ENCODE results near the gene SCLY. TPM values are rescaled to one million over a fixed set of nuclear protein-coding genes. Genes with fewer than 3 reads are reported as not detected.

Gene SCLY
- polyA plus RNA-seq, 3 donors = 9.5 to 10.6 (median 10.3) TPM

DNA sequence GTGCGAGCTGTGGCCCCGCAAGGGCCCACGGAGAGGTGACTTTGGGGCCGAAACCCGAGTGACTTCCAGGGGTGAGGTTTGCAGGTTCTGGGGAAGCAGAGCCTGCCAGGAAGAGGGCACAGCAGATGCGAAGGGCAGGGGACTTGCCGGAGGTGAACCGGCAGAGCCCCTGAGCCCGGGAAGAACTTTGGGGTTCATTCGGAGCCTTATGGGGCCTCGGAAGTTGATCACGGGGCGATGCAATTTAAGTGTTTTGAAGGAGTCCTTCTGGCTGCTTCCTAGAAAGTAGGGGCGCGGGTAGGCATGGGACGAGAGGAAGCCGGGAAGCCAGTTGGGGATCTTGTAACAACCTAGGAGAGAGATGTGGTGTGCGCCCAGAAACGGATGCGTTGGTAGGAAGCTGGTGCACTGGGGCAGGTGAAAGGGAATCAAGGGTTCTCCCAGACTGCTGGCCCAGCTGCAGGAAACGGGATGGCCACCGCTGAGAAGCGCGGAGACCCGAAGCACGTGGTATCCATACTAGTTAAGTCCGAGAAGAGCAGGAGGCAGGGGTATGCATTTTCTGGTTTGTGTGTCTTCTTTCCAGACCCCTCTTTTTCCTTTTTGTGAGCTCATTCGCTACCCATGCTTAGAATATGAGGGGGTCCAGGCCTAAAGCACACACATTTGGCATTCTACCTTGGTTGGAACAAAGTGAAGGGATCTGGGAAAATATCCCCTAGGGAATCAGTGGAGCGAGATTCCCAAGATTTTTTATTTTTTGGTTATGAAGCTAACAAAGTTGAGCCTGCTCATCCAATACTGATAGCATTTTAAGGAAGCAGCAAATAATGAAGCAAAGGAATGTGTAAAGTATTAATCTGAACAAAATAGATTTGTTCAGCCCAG lies 758 bp downstream of the SCLY start:
- no peaks in the 10 kb centered on the region for H3K79me2 ChIP-seq (ENCODE audit: insufficient read depth, low read length)
- peak overlapping the region; percentile 98 for H2AFZ ChIP-seq (ENCODE audit: insufficient read depth, low read depth, low read length, poor library complexity, severe bottlenecking)
- Mint-ChIP-seq H3K9me3 (peaks cover 12 to 21% (median 14%) of the 10 kb centered on the region in 7 donors), H3K27me3 (ENCODE audit: low read depth in 3 of 3) (peaks cover 8 to 22% (median 21%) of the 10 kb centered on the region in 3 donors), H3K36me3 (peaks cover 22 to 23% of the 10 kb centered on the region in 2 donors), H3K4me1 (peaks cover 22% of the 10 kb centered on the region), H3K4me3 (peak overlapping the region; percentile 90 to 94), H3K27ac (peak overlapping the region in 6 of 7 donors; percentile 33 to 79 (median 78))
- peaks cover 11 to 22% of the 10 kb centered on the region in 2 donors for H3K36me3 ChIP-seq (replicated peaks in 1 of 2; ENCODE audit: control insufficient read depth in 1 of 2, insufficient read depth in 2 of 2, low read length in 2 of 2)
- peak in 1 of 3 donors; percentile 19 for DNase-seq
- intact Hi-C loops (cut with micrococcal nuclease) = loop anchor here in 1 of 2 donors (2.0 to 5.0 kb wide), 2 partner anchors 93 to 181 kb away; partner anchors contain the start of gene HES6
- peaks cover 0 to 2% of the 10 kb centered on the region in 2 donors for H3K9me3 ChIP-seq (replicated peaks in 1 of 2; ENCODE audit: control insufficient read depth in 1 of 2, insufficient read depth in 1 of 2, low read length in 2 of 2)
- no peaks in the 10 kb centered on the region for H4K20me1 ChIP-seq (ENCODE audit: insufficient read depth, low read length)
- peak overlapping the region; percentile 40 to 91 for H3K27ac ChIP-seq (ENCODE audit: low read depth in 1 of 2, low read length in 2 of 2)
- peaks cover 17 to 23% of the 10 kb centered on the region in 2 donors for H3K4me1 ChIP-seq (ENCODE audit: control insufficient read depth in 1 of 2, insufficient read depth in 2 of 2, low read length in 2 of 2)
- peak overlapping the region; percentile 91 for H3K9ac ChIP-seq (ENCODE audit: insufficient read depth, low read length, poor library complexity, severe bottlenecking)
- peak overlapping the region; percentile 63 to 82 (median 74) for H3K4me3 ChIP-seq (replicated peaks in 1 of 3; ENCODE audit: low read depth in 2 of 3, low read length in 3 of 3)
- H3K27me3 ChIP-seq (ENCODE audit: control insufficient read depth in 2 of 2, insufficient read depth in 2 of 2, low read length in 2 of 2) = peaks cover 0 to 11% of the 10 kb centered on the region in 2 donors
- peak overlapping the region; percentile 93 for H3K4me2 ChIP-seq (replicated peaks; ENCODE audit: extremely low read depth, low read length, poor library complexity, severe bottlenecking)
- TF ChIP-seq, protein P1, sequence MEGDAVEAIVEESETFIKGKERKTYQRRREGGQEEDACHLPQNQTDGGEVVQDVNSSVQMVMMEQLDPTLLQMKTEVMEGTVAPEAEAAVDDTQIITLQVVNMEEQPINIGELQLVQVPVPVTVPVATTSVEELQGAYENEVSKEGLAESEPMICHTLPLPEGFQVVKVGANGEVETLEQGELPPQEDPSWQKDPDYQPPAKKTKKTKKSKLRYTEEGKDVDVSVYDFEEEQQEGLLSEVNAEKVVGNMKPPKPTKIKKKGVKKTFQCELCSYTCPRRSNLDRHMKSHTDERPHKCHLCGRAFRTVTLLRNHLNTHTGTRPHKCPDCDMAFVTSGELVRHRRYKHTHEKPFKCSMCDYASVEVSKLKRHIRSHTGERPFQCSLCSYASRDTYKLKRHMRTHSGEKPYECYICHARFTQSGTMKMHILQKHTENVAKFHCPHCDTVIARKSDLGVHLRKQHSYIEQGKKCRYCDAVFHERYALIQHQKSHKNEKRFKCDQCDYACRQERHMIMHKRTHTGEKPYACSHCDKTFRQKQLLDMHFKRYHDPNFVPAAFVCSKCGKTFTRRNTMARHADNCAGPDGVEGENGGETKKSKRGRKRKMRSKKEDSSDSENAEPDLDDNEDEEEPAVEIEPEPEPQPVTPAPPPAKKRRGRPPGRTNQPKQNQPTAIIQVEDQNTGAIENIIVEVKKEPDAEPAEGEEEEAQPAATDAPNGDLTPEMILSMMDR (IDR thresholded peaks at IDR 0.05) = no peak
- under 1% methylated on average over 23 of the region's 29 CpGs for WGBS (ENCODE audit: insufficient coverage)

DNA sequence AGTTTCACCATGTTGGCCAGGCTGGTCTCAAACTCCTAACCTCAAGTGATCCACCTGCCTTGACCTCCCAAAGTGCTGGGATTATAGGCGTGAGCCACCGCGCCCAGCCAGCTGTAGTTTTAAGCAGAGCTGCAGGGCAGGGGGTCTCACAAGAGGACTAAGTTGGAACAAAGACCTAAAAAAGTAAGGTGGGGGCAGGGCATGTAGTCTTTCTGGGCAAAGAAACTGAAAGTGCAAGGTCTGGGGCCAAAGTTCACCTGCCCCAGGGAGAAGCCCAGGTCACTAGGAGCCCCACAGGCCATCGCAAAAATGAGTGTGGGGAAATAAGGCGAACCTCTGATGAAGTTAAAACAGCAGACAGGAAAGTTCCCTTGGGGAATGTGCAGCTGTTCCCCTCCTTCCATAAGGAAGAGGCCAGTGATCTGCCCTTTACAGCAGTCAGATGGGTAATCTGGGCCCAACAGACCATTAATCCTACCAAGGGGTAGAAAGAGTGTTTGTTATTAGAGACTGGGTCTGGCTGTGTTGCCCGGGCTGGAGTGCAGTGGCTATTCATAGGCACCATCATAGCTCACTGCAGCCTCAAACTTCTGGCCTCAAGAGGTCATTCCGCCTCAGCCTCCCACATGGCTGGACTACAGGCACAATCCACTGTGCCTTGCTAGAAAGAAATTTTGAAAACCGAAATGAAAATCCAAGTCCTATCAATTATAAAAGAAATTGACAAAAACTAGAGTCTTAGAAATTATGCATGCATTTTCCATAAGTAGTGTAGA lies 2.8 kb downstream of the SCLY start:
- TF ChIP-seq, protein P1 (IDR thresholded peaks at IDR 0.05) = no peak
- H3K9me3 ChIP-seq (replicated peaks in 1 of 2; ENCODE audit: control insufficient read depth in 1 of 2, insufficient read depth in 1 of 2, low read length in 2 of 2) = no peaks in the 10 kb centered on the region
- intact Hi-C loops (cut with micrococcal nuclease) = loop anchor here in 1 of 2 donors (5.0 kb wide), 1 partner anchor 179 kb away; the partner anchor contains the start of gene HES6
- H3K27me3 ChIP-seq (ENCODE audit: control insufficient read depth in 2 of 2, insufficient read depth in 2 of 2, low read length in 2 of 2) = no peaks in the 10 kb centered on the region
- H3K27ac ChIP-seq (ENCODE audit: low read depth in 1 of 2, low read length in 2 of 2) = no peak overlapping the region
- no peaks in the 10 kb centered on the region for H4K20me1 ChIP-seq (ENCODE audit: insufficient read depth, low read length)
- H3K27ac Mint-ChIP-seq = peak overlapping the region in 1 of 7 donors; percentile 22
- 96% methylated on average over 3 of the region's 8 CpGs for WGBS (ENCODE audit: insufficient coverage)
- H3K4me1 ChIP-seq (ENCODE audit: control insufficient read depth in 1 of 2, insufficient read depth in 2 of 2, low read length in 2 of 2) = peaks cover 17 to 23% of the 10 kb centered on the region in 2 donors
- no peak overlapping the region for H2AFZ ChIP-seq (ENCODE audit: insufficient read depth, low read depth, low read length, poor library complexity, severe bottlenecking)
- peaks cover 35 to 44% of the 10 kb centered on the region in 2 donors for H3K36me3 Mint-ChIP-seq
- H3K27me3 Mint-ChIP-seq (ENCODE audit: low read depth in 3 of 3) = peaks cover 1 to 9% (median 5%) of the 10 kb centered on the region in 3 donors
- H3K79me2 ChIP-seq (ENCODE audit: insufficient read depth, low read length) = no peaks in the 10 kb centered on the region
- peaks cover 2 to 14% (median 7%) of the 10 kb centered on the region in 7 donors for H3K9me3 Mint-ChIP-seq
- no peak overlapping the region for H3K4me2 ChIP-seq (replicated peaks; ENCODE audit: extremely low read depth, low read length, poor library complexity, severe bottlenecking)
- H3K4me1 Mint-ChIP-seq = peaks cover 16% of the 10 kb centered on the region
- H3K36me3 ChIP-seq (replicated peaks in 1 of 2; ENCODE audit: control insufficient read depth in 1 of 2, insufficient read depth in 2 of 2, low read length in 2 of 2) = peaks cover 19 to 43% of the 10 kb centered on the region in 2 donors
- no peak overlapping the region for H3K4me3 ChIP-seq (replicated peaks in 1 of 3; ENCODE audit: low read depth in 2 of 3, low read length in 3 of 3)
- DNase-seq = no peak
- H3K4me3 Mint-ChIP-seq = no peak overlapping the region
- H3K9ac ChIP-seq (ENCODE audit: insufficient read depth, low read length, poor library complexity, severe bottlenecking) = no peak overlapping the region
